GM21825 (cell line): ENCODE data around the gene CLIC5.

Source experiments
- ATAC-seq: cut with Tn5 transposase; IDR thresholded peaks from one replicate; pipeline ENCODE4 v1.9.1; 2021; ENCODE audit warnings: mild to moderate bottlenecking, moderate library complexity; ENCODE audit not compliant: unreplicated experiment

Gene CLIC5

DNA sequence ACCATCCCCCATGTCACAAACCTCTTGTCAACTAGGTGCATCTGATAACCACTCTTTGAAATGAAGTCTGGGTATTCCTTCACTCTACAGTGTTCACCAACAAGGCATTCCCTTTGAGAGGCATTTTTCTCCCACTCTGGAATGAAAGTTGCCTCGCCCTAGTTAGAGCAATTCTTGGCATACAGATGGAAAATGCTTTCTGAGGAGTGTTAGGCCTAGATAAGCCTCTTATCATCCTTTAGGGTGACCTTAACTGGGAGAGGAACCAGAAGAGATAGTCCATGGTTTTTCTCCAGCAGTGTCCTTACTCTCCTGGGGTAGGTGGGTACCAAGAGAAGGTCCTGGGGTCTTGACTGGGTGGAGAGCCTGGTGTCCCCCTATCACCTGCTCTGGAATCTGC, 14.8 kb downstream of the CLIC5 start:
- ATAC-seq, result no peak

DNA sequence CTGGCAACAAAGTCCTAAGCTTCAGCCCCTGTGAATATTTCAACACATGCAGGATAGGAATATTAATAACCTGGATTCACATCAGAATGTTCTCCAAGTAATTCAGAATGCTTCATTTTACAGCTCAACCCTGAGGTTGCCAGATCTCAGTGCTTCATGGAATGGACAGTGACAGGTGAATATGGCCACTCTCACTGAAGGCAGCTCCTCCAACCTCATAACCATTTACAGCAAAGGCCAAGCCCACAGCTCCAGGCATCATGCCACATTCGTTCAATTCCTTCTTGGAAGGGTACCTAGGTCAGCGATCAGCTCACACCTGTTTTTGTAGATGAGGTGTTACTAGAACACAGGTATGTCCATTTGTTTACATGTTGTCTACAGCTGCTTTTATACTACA, 17.1 kb downstream of the CLIC5 start:
- ATAC-seq, result no peak

GRCh38 chr6:45997875-45998506, 17.7 kb downstream of the CLIC5 start:
- ATAC-seq, result no peak

DNA sequence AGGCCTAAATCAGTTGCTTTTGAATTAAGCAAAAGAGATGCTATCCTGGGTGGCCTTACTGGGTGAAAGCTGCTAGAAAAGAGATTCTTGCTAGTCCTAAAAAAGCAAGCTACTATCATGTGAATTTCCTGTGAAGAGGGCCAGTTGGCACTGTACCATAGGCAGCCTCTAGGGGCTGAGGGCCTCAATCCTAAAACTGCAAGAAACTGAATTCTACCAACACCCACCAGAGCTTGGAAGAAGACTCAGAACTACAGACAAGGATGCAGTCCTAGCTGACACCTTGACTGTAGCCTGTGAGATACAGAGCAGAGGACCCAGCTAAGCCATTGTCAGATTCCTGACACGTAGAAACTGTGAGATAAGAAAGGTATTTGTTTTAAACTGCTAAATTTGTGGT, 24.5 kb downstream of the CLIC5 start:
- no peak for ATAC-seq

DNA sequence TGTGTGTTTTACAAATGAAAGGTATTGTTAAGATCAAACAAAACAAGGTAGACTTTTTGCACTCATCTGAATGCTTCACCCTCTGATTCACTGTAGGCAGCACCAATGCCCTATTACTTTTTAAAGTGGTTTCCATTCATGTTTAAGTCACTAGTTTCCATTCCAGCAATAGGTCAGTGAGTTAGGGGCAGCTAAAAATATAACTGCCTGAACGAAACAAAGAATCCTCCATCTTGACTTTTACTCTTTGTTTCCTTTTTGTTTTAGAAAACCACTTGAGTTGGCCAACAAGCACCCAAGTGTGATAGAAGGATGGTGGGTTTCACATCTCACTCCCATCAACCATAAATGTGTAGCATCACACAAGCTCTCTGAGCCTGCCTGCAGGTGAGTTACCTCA, 25.5 kb downstream of the CLIC5 start:
- no peak for ATAC-seq

GRCh38 chr6:45988635-45989034, 27.0 kb downstream of the CLIC5 start:
- no peak for ATAC-seq

DNA sequence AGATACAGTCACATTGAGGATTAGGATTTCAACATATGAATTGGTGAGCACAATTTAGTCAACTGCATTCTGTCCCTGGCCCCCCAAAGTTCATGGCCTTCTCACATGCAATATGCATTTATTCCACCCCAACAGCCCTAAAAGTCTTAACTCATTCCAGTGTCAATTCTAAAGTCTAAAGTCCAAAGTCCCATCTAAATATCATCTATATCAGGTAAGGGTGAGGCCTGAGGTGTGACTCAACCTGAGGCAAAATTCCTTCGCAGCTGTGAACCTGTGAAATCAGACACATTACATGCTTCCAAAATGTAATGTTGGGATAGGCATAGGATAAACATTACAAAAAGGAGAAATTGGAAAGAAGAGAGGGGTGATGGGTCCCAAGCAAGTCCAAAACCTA, 27.8 kb downstream of the CLIC5 start:
- no peak for ATAC-seq

GRCh38 chr6:45986746-45987274, 28.9 kb downstream of the CLIC5 start:
- ATAC-seq, result no peak

GRCh38 chr6:45984788-45985425, 30.8 kb downstream of the CLIC5 start:
- ATAC-seq, result no peak

- ATAC-seq, result no peak
Measured at GRCh38 chr6:45984347-45984746, 31.3 kb downstream of the CLIC5 start.

- no peak for ATAC-seq
Measured at GRCh38 chr6:45983062-45983461, 32.6 kb downstream of the CLIC5 start.

DNA sequence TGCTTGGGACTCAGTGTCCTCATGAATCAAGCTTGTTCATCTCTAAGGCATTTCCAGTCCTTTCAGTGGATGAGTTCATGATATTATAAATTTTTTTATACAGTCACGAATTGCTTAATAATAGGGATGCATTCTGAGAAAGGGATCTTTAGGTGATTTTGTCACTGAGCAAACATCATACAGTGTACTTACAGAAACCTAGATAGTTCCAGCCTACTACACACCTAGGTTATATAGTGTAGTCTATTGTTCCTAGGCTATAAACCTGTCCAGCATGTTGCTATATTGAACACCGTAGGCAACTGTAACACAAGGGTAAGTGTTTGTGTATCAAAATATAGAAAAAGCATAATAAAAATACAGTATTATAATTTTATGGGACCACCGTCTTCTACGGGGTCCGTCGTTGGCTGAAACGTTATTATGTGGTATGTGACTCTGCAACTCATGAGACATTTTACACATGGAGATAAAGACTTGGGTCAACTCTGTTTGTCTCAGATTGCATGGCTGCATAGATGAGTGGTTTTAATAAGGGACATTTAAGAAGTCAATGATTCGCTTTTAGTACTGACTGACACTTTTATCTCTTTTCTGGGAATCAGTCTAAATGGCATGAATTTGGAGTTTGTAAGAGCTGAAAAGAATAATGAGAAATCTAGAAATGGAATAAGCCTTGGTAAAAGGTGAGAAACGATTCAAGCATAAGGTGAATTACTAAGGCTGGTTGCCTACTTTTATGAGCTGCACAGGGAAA, 33.2 kb downstream of the CLIC5 start:
- no peak for ATAC-seq

- no peak for ATAC-seq
Measured at GRCh38 chr6:45981046-45981445, 34.6 kb downstream of the CLIC5 start.

GRCh38 chr6:45979311-45979710, 36.3 kb downstream of the CLIC5 start:
- ATAC-seq, result no peak

GRCh38 chr6:45974596-45974995, 41.1 kb downstream of the CLIC5 start:
- no peak for ATAC-seq

DNA sequence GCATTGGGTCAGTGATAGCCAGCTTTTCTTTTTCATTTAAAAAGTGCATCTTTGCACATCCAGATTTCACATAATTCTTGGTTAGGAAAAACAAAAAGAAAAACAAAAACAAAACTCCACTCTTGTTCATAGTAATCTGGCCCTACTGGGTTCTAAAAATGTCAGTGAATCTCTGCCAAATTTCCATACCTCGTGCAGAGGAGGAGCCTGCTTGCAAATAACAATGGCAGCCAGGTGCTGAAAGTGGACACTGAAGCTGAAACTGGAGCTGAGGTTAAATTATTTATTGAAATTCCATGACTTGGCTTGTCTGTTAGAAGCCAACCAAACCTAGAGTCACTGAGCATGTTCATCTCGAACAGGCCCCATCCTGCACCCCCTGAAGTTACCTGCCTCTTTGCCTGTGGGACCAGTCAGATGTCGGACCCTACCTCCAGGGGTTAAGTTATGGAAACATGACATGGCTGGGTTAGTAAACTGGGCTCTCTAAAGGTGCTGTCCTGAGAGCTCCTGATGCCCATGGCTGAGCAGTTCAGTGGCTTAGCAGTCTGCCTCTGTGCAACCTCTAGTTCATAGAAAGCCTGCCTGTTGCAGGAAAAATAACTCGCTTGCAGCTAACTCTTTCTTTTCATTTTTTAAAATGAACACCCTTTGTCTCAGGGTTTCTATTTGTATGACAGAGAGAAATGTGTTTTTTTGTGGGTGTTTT, 42.7 kb downstream of the CLIC5 start:
- ATAC-seq, result no peak

- ATAC-seq, result no peak
Measured at GRCh38 chr6:45971287-45971686, 44.4 kb downstream of the CLIC5 start.

DNA sequence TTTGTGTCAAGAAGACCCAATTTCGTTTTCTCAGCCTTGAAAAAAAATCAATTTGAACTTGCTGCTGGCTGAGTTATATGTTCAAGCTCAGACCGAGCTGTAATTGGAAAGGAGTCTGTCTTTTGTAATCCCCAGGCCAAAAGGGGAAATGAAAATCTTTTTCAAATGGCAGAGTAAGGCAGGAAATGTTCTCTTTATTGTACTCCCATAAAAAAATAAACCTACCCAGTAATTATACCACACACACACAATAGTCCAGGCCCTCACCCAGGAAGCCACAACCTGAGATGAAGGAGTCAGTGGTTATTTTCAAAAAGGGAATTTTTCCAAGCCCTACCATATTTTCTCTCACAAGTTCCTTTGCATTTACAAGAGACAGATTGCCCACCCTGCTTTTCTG, 45.3 kb downstream of the CLIC5 start:
- no peak for ATAC-seq

DNA sequence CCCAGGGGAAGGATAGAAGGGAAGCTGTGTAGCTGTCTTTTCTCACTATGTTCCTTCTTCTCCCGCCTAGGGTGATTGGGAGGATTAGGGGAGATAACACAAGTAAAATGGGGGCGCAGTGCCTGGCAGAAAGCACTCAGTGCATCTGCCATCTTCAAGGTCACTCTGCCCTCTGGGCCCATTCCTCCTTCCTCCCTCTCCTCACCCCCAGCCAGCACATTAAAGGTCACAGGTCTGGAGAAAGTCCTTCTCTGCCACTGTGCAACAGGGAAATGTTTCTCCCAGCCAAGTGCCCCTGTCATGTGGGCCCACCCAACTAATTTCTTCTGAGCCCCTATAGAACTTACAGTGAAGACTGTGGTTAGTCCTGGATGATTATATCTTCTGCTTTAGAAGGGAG, 45.8 kb downstream of the CLIC5 start:
- no peak for ATAC-seq

- ATAC-seq, result no peak
Measured at GRCh38 chr6:45969026-45969425, 46.6 kb downstream of the CLIC5 start.

GRCh38 chr6:45967363-45967762, 48.3 kb downstream of the CLIC5 start:
- no peak for ATAC-seq
